MG63 (cell line): ENCODE measurements around the gene CPS1. TPM values are rescaled to one million over a fixed set of nuclear protein-coding genes. Genes with fewer than 3 reads are reported as not detected.
A peak's percentile ranks its signal among the peaks of the same experiment; 100 is the strongest.

Experiments
- DNase-seq: peaks from one replicate; pipeline ENCODE4 v3.0.0-alpha.2; 2020
- H3K27me3 ChIP-seq: fragments of 250-450 bp; sonication (Bioruptor Pico); 2 replicates; pipeline ENCODE4 v1.5.1; 2020; ENCODE audit warnings: mild to moderate bottlenecking, moderate library complexity
- H3K36me3 ChIP-seq: fragments of 250-450 bp; sonication (Bioruptor Pico); 2 replicates; pipeline ENCODE4 v1.5.1; 2020; ENCODE audit warnings: mild to moderate bottlenecking, moderate library complexity
- H3K4me3 ChIP-seq: fragments of 250-450 bp; sonication (Bioruptor Pico); 2 replicates; pipeline ENCODE4 v1.5.1; 2020; ENCODE audit warnings: mild to moderate bottlenecking, moderate library complexity
- H3K9me3 ChIP-seq: fragments of 250-450 bp; sonication (Bioruptor Pico); 2 replicates; pipeline ENCODE4 v1.5.1; 2020; ENCODE audit warnings: mild to moderate bottlenecking, moderate library complexity
- total RNA-seq: library from RNA; depleted of rRNA; stranded (reverse); fragments of >200 nt; shearing (Covaris generic); gene quantifications from 2 replicates; pipeline ENCODE4 v1.2.3, GENCODE V29; 2014; ENCODE audit warnings: low replicate concordance

Gene CPS1
- total RNA-seq, 1 experiment from 2014 or later: 6.3 TPM

- H3K36me3 ChIP-seq: no peaks in the 10 kb centered on the region
- DNase-seq: no peak
- H3K4me3 ChIP-seq: no peak overlapping the region
- H3K27me3 ChIP-seq: no peaks in the 10 kb centered on the region
- H3K9me3 ChIP-seq: no peaks in the 10 kb centered on the region
Measured at GRCh38 chr2:210540900-210541289, 15.5 kb upstream of the CPS1 start.

DNA sequence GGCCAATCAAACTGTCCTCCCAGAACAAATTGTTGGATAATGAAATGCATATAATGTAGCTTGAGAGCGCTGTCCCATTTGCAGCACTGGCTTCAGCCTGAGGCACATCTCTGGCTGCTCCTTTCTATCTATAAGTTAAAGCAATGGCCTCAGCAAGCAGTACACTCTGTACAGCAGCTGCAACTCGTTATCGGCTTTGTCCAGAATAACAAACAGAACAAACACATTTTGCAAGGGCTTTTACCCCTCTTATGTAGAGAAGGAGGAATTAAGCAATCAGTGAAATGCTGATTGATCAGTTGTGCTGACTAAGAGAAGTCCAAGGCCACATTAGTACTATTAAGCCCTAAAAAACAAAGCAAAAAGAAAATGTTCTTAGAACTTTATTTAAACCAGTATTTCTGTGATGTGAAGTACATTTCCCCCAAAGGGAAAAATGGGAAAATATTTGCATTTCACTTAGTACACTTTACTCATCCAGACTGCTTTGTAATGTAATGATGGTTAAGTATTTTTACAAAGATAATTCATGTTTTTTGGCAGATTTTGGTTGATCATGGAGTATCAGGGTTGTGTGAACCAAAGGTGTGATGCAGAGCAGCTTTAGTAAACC lies 15.0 kb upstream of the CPS1 start:
- Histone ChIP-seq H3K9me3 (no peaks in the 10 kb centered on the region), H3K27me3 (no peaks in the 10 kb centered on the region), H3K4me3 (no peak overlapping the region), H3K36me3 (no peaks in the 10 kb centered on the region)
- DNase-seq: no peak

DNA sequence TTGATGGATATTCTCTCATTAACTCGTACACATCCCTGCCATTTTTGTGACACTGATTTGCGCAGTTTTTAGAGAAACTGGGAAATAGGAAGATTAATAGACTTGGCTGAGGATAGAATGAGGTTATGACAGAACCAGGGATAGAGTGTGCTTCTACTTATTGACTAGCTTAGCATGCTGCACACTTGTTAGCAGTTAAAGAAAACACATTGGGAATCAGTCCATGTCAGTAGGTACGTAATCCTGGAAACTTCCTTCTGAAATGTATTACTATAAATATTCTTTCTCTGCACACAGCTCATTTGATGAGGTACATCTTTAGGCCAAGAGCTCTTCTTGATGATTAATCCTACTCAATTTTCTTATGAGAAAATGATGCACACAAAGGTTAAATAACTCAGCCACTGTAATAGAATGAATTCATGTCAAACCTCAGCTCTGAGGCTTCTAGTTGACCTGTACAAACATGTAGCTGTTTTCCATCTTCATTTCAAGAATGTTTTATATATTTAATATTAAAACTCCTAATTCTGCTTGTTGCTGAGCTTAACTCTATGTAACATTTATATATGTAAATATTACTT lies 12.3 kb upstream of the CPS1 start:
- Histone ChIP-seq H3K4me3 (no peak overlapping the region), H3K27me3 (no peaks in the 10 kb centered on the region), H3K9me3 (no peaks in the 10 kb centered on the region), H3K36me3 (no peaks in the 10 kb centered on the region)
- no peak for DNase-seq

GRCh38 chr2:210544831-210545230 lies 11.6 kb upstream of the CPS1 start:
- Histone ChIP-seq H3K9me3 (no peaks in the 10 kb centered on the region), H3K36me3 (no peaks in the 10 kb centered on the region), H3K27me3 (no peaks in the 10 kb centered on the region), H3K4me3 (no peak overlapping the region)
- DNase-seq: no peak

GRCh38 chr2:210546424-210547208 lies 9.8 kb upstream of the CPS1 start:
- Histone ChIP-seq H3K4me3 (no peak overlapping the region), H3K9me3 (no peaks in the 10 kb centered on the region), H3K27me3 (no peaks in the 10 kb centered on the region), H3K36me3 (no peaks in the 10 kb centered on the region)
- DNase-seq: peak; percentile 3

GRCh38 chr2:210548031-210548430 lies 8.4 kb upstream of the CPS1 start:
- Histone ChIP-seq H3K4me3 (no peak overlapping the region), H3K9me3 (no peaks in the 10 kb centered on the region), H3K27me3 (no peaks in the 10 kb centered on the region), H3K36me3 (no peaks in the 10 kb centered on the region)
- no peak for DNase-seq

DNA sequence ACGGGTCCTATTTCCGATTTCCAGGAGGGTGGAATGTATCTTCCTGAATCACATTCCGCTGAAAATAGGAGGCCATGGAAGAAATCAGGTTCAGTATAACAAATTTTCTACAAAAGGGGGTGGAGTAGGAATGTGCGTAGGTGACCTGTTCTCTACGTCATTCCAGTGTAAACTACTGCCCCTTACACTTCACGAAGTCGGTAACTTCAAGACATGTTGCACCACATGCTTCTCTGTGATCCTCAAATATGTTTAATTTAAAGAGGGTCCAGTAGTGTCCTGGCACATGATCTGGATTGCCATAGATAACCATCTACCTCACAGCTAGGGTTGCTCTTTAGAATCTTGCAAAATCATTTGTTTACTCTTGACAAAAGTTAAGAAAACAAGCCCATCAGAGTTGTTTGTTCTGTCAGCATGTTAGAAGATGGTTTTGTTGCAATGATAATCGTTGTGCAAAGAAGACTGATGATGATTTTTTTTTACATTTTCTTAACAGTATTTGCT lies 7.5 kb upstream of the CPS1 start:
- Histone ChIP-seq H3K27me3 (no peaks in the 10 kb centered on the region), H3K36me3 (no peaks in the 10 kb centered on the region), H3K4me3 (no peak overlapping the region), H3K9me3 (no peaks in the 10 kb centered on the region)
- no peak for DNase-seq

DNA sequence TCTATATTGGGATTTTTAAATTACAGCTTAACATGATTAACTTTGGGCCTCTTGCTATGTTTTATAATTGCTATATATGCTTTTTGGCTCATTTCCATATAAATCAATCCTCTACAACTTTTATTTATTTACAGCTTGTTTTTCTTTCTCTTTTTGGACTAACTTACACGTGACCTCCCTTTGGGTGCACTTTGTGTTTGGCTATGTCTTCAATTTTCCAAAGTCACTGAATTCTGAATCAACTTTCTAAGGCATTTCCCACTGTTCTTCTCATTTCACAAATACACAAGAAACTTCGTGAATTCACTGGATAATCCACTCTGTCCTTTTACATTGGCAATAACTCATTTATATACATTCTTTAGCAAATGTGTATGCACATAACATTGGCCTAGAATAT lies 5.4 kb upstream of the CPS1 start:
- no peak for DNase-seq
- H3K9me3 ChIP-seq: no peaks in the 10 kb centered on the region

GRCh38 chr2:210553373-210553772 lies 3.0 kb upstream of the CPS1 start:
- H3K36me3 ChIP-seq: no peaks in the 10 kb centered on the region
- H3K9me3 ChIP-seq: no peaks in the 10 kb centered on the region
- DNase-seq: no peak
- H3K27me3 ChIP-seq: no peaks in the 10 kb centered on the region
- H3K4me3 ChIP-seq: no peak overlapping the region

More for the DNA sequence above, 5.4 kb upstream of the CPS1 start:
- H3K4me3 ChIP-seq: no peak overlapping the region
- H3K36me3 ChIP-seq: no peaks in the 10 kb centered on the region
- no peaks in the 10 kb centered on the region for H3K27me3 ChIP-seq

DNA sequence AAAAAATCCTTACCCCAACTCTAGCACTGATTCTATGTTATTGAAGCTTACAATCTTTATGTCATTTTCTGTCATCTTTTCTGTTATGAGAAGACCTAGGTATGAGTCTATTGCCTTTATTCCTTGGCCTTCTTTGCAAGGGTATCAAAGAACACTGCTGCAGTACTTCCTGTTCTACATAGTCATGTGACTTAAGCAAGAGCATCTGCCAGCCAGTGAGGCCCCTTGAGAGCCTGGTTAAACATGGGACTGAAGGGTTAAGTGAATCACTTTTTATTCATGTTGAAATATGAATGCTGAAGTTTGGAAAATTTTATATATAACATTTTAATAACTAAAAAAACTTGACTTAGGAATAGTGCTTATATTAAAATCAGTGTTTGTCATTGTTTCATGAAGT lies 844 bp upstream of the CPS1 start:
- no peak for DNase-seq
- Histone ChIP-seq H3K4me3 (no peak overlapping the region), H3K36me3 (no peaks in the 10 kb centered on the region), H3K9me3 (no peaks in the 10 kb centered on the region), H3K27me3 (no peaks in the 10 kb centered on the region)

DNA sequence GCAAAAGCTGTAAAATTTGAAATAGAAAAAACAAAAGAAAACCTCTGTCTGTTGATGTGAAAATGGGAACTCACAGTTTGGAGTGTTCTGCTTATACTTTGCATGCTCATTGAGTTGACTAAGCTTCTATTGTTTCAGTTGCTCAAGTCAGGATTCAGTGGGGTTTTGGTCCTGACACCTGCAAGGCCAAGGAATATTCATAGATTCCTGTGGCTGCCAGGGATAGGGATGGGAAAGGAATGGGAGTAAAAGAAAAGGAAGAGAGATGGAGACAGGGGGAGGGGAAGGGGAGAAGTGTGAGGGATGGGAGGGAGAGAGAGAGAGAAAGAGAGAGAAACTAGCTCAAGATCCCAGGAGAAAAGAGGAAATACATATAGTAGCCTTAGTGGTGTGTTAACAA lies 1.3 kb downstream of the CPS1 start:
- Histone ChIP-seq H3K36me3 (no peaks in the 10 kb centered on the region), H3K9me3 (no peaks in the 10 kb centered on the region), H3K4me3 (no peak overlapping the region), H3K27me3 (no peaks in the 10 kb centered on the region)
- no peak for DNase-seq

GRCh38 chr2:210558708-210559107 lies 2.3 kb downstream of the CPS1 start:
- Histone ChIP-seq H3K27me3 (no peaks in the 10 kb centered on the region), H3K9me3 (no peaks in the 10 kb centered on the region), H3K36me3 (no peaks in the 10 kb centered on the region), H3K4me3 (no peak overlapping the region)
- DNase-seq: no peak

GRCh38 chr2:210559182-210559581 lies 2.8 kb downstream of the CPS1 start:
- Histone ChIP-seq H3K9me3 (no peaks in the 10 kb centered on the region), H3K4me3 (no peak overlapping the region), H3K36me3 (no peaks in the 10 kb centered on the region), H3K27me3 (no peaks in the 10 kb centered on the region)
- no peak for DNase-seq

DNA sequence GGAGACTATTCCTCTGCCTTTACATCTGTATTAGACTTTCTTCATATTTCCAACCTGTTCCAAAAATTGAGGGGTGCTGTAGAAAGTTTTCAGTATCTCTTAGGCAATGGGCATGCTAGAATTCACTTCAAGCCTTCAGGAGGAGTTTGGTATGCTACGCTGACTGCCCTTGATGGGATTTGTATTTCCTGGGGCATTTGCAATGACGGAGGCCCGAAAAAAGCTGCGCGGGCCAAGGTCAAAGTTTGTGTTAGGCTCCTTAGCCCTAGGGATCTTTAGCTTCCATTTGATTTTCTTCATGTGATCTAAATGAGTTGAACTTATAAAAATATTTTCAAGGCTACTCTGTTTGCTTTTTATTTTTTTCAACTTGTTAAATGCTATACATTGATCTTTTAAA lies 5.1 kb downstream of the CPS1 start:
- DNase-seq: no peak
- no peaks in the 10 kb centered on the region for H3K36me3 ChIP-seq
- H3K9me3 ChIP-seq: no peaks in the 10 kb centered on the region
- H3K4me3 ChIP-seq: no peak overlapping the region
- no peaks in the 10 kb centered on the region for H3K27me3 ChIP-seq

DNA sequence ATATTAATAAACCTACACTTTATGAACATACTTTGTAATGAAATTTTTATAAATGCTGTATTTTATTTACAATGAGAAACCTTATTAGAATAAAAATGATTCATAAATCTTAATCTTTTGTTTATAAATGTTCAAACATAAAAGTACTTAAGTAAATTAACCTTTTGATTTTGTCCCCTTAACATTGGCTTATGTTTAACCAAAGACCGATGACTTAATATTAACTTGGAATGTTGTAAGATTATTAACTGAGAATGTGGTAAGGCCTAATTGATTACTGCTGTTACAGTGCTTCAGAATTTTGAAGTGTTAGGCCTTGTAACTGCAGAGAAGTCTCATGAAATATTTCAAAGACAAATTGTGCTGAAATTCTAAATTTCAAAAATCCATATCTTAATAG lies 5.7 kb downstream of the CPS1 start:
- no peaks in the 10 kb centered on the region for H3K36me3 ChIP-seq
- H3K4me3 ChIP-seq: no peak overlapping the region
- no peak for DNase-seq

GRCh38 chr2:210562502-210563080 lies 6.2 kb downstream of the CPS1 start:
- Histone ChIP-seq H3K36me3 (no peaks in the 10 kb centered on the region), H3K27me3 (no peaks in the 10 kb centered on the region), H3K4me3 (no peak overlapping the region), H3K9me3 (no peaks in the 10 kb centered on the region)
- no peak for DNase-seq

More for the DNA sequence above, 5.7 kb downstream of the CPS1 start:
- Histone ChIP-seq H3K9me3 (no peaks in the 10 kb centered on the region), H3K27me3 (no peaks in the 10 kb centered on the region)

DNA sequence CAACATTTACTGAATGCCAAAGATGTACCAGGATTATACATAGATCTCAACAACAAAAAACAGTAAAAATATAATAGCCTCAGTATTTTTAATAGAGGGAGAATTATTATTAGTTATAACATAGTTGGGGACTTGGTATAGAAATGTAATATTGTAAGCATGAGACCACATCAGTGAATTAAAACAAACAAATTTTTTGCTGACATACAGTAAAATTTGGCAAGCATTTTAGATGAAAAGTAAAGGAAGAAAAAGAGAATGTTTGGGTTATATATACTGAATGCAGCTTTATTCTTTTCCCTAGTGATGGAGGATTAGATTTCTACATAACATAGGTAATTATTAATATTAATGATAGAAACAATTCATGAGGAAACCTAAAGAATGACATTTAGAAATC lies 10.9 kb downstream of the CPS1 start:
- Histone ChIP-seq H3K9me3 (no peaks in the 10 kb centered on the region), H3K4me3 (no peak overlapping the region), H3K36me3 (no peaks in the 10 kb centered on the region), H3K27me3 (no peaks in the 10 kb centered on the region)
- DNase-seq: no peak
